ENCODE measurements around the gene TOMM22.

DNA sequence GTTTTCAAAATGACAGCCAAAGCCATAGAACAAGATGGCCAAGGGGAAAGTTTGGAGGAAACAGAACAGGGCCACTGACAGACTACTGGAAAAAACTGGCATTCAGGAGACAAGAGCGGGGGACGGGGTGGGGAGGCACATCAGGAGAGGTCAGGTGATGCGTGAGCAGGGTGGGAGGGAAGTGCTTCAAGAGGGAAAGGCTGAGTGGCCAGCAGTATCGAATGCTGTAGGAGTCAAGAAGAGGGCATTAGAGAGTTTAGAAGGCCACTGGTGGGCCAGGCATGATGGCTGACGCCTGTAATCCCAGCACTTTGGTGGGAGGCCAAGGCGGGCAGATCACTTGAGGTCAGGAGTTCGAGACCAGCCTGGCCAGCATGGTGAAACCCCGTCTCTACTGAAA is 32.2 kb downstream of the TOMM22 start:
- TF ChIP-seq EZH2phosphoT487 (IDR thresholded peaks at IDR 0.05; ENCODE audit: unreplicated experiment) (no peak), EZH2 (IDR thresholded peaks at IDR 0.05; ENCODE audit: low read depth, unreplicated experiment) (no peak), CREB1 (CRISPR knock-in tag; IDR thresholded peaks at IDR 0.05; ENCODE audit: low read depth) (no peak), STAT1 (IDR thresholded peaks at IDR 0.05; ENCODE audit: unreplicated experiment) (no peak), POLR2AphosphoS5 (IDR thresholded peaks at IDR 0.05; ENCODE audit: low read depth) (no peak), ZNF114 (CRISPR knock-in tag; IDR thresholded peaks at IDR 0.05) (no peak), NANOG (IDR thresholded peaks at IDR 0.05; ENCODE audit: borderline replicate concordance) (no peak), JUNB (IDR thresholded peaks at IDR 0.05; ENCODE audit: unreplicated experiment) (no peak)
- TF ChIP-seq, protein P1, sequence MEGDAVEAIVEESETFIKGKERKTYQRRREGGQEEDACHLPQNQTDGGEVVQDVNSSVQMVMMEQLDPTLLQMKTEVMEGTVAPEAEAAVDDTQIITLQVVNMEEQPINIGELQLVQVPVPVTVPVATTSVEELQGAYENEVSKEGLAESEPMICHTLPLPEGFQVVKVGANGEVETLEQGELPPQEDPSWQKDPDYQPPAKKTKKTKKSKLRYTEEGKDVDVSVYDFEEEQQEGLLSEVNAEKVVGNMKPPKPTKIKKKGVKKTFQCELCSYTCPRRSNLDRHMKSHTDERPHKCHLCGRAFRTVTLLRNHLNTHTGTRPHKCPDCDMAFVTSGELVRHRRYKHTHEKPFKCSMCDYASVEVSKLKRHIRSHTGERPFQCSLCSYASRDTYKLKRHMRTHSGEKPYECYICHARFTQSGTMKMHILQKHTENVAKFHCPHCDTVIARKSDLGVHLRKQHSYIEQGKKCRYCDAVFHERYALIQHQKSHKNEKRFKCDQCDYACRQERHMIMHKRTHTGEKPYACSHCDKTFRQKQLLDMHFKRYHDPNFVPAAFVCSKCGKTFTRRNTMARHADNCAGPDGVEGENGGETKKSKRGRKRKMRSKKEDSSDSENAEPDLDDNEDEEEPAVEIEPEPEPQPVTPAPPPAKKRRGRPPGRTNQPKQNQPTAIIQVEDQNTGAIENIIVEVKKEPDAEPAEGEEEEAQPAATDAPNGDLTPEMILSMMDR (conservative IDR thresholded peaks at IDR 0.05; ENCODE audit: low read depth in 2 of 2): no peak
- TF ChIP-seq, protein P2, sequence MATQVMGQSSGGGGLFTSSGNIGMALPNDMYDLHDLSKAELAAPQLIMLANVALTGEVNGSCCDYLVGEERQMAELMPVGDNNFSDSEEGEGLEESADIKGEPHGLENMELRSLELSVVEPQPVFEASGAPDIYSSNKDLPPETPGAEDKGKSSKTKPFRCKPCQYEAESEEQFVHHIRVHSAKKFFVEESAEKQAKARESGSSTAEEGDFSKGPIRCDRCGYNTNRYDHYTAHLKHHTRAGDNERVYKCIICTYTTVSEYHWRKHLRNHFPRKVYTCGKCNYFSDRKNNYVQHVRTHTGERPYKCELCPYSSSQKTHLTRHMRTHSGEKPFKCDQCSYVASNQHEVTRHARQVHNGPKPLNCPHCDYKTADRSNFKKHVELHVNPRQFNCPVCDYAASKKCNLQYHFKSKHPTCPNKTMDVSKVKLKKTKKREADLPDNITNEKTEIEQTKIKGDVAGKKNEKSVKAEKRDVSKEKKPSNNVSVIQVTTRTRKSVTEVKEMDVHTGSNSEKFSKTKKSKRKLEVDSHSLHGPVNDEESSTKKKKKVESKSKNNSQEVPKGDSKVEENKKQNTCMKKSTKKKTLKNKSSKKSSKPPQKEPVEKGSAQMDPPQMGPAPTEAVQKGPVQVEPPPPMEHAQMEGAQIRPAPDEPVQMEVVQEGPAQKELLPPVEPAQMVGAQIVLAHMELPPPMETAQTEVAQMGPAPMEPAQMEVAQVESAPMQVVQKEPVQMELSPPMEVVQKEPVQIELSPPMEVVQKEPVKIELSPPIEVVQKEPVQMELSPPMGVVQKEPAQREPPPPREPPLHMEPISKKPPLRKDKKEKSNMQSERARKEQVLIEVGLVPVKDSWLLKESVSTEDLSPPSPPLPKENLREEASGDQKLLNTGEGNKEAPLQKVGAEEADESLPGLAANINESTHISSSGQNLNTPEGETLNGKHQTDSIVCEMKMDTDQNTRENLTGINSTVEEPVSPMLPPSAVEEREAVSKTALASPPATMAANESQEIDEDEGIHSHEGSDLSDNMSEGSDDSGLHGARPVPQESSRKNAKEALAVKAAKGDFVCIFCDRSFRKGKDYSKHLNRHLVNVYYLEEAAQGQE (IDR thresholded peaks at IDR 0.05; ENCODE audit: unreplicated experiment): no peak
- TF ChIP-seq, protein P3, sequence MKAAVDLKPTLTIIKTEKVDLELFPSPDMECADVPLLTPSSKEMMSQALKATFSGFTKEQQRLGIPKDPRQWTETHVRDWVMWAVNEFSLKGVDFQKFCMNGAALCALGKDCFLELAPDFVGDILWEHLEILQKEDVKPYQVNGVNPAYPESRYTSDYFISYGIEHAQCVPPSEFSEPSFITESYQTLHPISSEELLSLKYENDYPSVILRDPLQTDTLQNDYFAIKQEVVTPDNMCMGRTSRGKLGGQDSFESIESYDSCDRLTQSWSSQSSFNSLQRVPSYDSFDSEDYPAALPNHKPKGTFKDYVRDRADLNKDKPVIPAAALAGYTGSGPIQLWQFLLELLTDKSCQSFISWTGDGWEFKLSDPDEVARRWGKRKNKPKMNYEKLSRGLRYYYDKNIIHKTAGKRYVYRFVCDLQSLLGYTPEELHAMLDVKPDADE (IDR thresholded peaks at IDR 0.05): no peak
- TF ChIP-seq, protein P4, sequence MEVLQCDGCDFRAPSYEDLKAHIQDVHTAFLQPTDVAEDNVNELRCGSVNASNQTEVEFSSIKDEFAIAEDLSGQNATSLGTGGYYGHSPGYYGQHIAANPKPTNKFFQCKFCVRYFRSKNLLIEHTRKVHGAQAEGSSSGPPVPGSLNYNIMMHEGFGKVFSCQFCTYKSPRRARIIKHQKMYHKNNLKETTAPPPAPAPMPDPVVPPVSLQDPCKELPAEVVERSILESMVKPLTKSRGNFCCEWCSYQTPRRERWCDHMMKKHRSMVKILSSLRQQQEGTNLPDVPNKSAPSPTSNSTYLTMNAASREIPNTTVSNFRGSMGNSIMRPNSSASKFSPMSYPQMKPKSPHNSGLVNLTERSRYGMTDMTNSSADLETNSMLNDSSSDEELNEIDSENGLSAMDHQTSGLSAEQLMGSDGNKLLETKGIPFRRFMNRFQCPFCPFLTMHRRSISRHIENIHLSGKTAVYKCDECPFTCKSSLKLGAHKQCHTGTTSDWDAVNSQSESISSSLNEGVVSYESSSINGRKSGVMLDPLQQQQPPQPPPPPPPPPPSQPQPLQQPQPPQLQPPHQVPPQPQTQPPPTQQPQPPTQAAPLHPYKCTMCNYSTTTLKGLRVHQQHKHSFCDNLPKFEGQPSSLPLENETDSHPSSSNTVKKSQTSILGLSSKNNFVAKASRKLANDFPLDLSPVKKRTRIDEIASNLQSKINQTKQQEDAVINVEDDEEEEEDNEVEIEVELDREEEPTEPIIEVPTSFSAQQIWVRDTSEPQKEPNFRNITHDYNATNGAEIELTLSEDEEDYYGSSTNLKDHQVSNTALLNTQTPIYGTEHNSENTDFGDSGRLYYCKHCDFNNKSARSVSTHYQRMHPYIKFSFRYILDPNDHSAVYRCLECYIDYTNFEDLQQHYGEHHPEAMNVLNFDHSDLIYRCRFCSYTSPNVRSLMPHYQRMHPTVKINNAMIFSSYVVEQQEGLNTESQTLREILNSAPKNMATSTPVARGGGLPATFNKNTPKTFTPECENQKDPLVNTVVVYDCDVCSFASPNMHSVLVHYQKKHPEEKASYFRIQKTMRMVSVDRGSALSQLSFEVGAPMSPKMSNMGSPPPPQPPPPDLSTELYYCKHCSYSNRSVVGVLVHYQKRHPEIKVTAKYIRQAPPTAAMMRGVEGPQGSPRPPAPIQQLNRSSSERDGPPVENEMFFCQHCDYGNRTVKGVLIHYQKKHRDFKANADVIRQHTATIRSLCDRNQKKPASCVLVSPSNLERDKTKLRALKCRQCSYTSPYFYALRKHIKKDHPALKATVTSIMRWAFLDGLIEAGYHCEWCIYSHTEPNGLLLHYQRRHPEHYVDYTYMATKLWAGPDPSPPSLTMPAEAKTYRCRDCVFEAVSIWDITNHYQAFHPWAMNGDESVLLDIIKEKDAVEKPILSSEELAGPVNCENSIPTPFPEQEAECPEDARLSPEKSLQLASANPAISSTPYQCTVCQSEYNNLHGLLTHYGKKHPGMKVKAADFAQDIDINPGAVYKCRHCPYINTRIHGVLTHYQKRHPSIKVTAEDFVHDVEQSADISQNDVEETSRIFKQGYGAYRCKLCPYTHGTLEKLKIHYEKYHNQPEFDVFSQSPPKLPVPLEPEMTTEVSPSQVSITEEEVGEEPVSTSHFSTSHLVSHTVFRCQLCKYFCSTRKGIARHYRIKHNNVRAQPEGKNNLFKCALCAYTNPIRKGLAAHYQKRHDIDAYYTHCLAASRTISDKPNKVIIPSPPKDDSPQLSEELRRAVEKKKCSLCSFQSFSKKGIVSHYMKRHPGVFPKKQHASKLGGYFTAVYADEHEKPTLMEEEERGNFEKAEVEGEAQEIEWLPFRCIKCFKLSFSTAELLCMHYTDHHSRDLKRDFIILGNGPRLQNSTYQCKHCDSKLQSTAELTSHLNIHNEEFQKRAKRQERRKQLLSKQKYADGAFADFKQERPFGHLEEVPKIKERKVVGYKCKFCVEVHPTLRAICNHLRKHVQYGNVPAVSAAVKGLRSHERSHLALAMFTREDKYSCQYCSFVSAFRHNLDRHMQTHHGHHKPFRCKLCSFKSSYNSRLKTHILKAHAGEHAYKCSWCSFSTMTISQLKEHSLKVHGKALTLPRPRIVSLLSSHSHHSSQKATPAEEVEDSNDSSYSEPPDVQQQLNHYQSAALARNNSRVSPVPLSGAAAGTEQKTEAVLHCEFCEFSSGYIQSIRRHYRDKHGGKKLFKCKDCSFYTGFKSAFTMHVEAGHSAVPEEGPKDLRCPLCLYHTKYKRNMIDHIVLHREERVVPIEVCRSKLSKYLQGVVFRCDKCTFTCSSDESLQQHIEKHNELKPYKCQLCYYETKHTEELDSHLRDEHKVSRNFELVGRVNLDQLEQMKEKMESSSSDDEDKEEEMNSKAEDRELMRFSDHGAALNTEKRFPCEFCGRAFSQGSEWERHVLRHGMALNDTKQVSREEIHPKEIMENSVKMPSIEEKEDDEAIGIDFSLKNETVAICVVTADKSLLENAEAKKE (CRISPR knock-in tag; IDR thresholded peaks at IDR 0.05): no peak

Data from GM23338 (cell line).